Measurements from ENCODE around the gene AP1M1. TPM values are rescaled to one million over a fixed set of nuclear protein-coding genes. Genes with fewer than 3 reads are reported as not detected.

Gene AP1M1
- total and polyA plus RNA-seq, 11 donors = 26.2 to 93.4 (median 47.8) TPM

DNA sequence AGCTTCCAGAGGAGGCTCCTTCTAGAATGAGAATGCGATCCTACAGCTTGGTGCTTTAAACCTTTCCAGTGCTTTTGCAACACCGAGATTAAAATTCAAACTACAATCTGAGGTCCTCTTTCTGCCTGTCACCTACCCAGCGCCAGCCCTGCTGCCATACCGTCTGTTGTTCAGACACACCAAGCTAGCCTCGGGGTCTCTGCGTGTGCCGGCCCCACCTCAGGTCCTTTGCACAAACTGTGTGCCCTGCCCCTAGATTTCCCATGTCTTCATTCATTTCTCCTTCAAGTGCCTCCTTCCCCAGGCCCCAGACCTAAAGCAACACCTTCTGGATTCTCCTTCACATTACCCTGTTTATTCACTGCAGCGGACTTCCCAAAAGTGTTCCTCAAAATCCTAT lies 43.2 kb upstream of the AP1M1 start:
- Histone ChIP-seq H3K4me1 (peaks cover 0 to 16% (median 0%) of the 10 kb centered on the region in 12 donors), H3K27me3 (peaks cover 0 to 11% (median 0%) of the 10 kb centered on the region in 9 donors), H3K9me3 (no peaks in the 10 kb centered on the region), H3K27ac (no peak overlapping the region), H3K4me3 (no peak overlapping the region), H3K36me3 (no peaks in the 10 kb centered on the region)
- DNase-seq (no peak), ATAC-seq (no peak)
- intact Hi-C loops (cut with DNase I) = no loop called here
- 90 to 96% (median 93%) methylated on average over 8 of the region's 8 CpGs for WGBS, 4 donors
- TF ChIP-seq POLR2A (IDR thresholded peaks at IDR 0.05) = no peak
- TF ChIP-seq, protein P1, sequence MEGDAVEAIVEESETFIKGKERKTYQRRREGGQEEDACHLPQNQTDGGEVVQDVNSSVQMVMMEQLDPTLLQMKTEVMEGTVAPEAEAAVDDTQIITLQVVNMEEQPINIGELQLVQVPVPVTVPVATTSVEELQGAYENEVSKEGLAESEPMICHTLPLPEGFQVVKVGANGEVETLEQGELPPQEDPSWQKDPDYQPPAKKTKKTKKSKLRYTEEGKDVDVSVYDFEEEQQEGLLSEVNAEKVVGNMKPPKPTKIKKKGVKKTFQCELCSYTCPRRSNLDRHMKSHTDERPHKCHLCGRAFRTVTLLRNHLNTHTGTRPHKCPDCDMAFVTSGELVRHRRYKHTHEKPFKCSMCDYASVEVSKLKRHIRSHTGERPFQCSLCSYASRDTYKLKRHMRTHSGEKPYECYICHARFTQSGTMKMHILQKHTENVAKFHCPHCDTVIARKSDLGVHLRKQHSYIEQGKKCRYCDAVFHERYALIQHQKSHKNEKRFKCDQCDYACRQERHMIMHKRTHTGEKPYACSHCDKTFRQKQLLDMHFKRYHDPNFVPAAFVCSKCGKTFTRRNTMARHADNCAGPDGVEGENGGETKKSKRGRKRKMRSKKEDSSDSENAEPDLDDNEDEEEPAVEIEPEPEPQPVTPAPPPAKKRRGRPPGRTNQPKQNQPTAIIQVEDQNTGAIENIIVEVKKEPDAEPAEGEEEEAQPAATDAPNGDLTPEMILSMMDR (IDR thresholded peaks at IDR 0.05) = no peak

DNA sequence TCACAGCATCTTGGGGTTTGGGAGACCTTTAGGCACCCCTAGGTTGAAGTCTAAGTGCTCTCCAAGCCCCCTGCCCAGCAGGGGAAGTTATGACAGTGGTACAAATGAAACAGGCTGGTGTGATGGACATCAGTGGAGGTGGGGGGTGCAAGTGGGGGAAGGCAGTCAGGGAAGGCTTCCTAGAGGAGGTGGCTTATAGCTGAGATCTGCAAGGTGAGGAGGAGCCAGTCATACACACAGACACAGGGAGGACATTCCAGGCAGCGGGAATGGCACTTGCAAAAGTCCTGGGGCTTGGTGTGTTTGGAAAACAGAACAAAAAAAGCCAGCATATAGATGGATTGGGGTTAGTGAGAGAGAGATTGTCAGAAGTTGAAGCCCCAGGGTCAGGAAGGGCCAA lies 42.6 kb upstream of the AP1M1 start:
- Histone ChIP-seq H3K36me3 (no peaks in the 10 kb centered on the region), H3K27me3 (peaks cover 0 to 11% (median 0%) of the 10 kb centered on the region in 9 donors), H3K27ac (no peak overlapping the region), H3K9me3 (no peaks in the 10 kb centered on the region), H3K4me1 (peaks cover 0 to 10% (median 0%) of the 10 kb centered on the region in 12 donors), H3K4me3 (no peak overlapping the region)
- intact Hi-C loops (cut with DNase I) = no loop called here
- no peak for ATAC-seq
- DNase-seq = no peak
- 74 to 94% (median 87%) methylated on average over 1 of the region's 1 CpG for WGBS, 4 donors
- TF ChIP-seq POLR2A (IDR thresholded peaks at IDR 0.05) = no peak
- TF ChIP-seq, protein P1 (IDR thresholded peaks at IDR 0.05) = no peak

DNA sequence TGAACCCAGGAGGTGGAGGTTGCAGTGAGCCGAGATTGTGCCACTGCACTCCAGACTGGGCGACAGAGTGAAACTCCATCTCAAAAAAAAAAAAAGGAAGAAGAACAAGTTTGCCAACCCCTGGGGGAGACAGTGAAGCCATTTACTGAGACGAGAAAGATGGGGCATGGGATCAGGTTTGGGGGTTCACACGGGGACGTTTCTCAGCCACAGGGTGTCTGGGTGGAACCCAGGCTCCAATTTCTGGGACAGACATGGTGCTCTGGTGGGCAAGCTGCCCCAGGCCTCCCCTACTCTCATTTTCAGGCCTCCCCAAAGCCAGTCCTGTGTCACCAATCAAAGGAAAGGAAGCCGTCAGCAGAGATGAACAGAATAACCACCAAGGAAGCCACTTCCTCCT lies 40.8 kb upstream of the AP1M1 start:
- no peak overlapping the region for H3K4me3 ChIP-seq
- WGBS, 4 donors = 71 to 80% (median 75%) methylated on average over 6 of the region's 6 CpGs
- no peaks in the 10 kb centered on the region for H3K36me3 ChIP-seq
- H3K27me3 ChIP-seq = peaks cover 0 to 11% (median 0%) of the 10 kb centered on the region in 9 donors
- H3K9me3 ChIP-seq = no peaks in the 10 kb centered on the region
- intact Hi-C loops (cut with DNase I) = no loop called here
- H3K27ac ChIP-seq = no peak overlapping the region
- H3K4me1 ChIP-seq = no peaks in the 10 kb centered on the region
- TF ChIP-seq, protein P1 (IDR thresholded peaks at IDR 0.05) = no peak
- TF ChIP-seq POLR2A (IDR thresholded peaks at IDR 0.05) = no peak
- DNase-seq = no peak
- no peak for ATAC-seq

DNA sequence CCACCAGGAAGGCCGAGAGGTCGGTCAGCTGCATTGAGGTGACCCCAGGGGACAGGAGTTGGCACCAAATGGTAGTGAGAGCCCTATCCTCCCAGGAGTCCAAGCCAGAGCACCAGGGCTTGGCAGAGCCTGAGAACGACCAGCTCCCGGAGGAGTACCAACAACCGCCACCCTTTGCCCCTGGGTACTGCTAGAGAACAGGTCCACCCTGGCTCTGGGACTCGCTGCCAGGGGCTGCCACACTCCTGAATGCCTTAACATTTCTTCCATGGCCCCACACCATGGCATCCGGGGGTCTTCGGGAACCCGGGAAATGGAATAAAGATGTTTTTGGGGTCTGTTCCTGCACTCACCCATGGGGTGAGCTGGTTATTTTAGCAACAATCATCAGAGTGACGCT lies 40.1 kb upstream of the AP1M1 start:
- H3K36me3 ChIP-seq = no peaks in the 10 kb centered on the region
- ATAC-seq (no peak), DNase-seq (no peak)
- TF ChIP-seq POLR2A (IDR thresholded peaks at IDR 0.05) = no peak
- TF ChIP-seq, protein P1 (IDR thresholded peaks at IDR 0.05) = no peak
- 77 to 93% (median 83%) methylated on average over 8 to 10 of the region's 10 CpGs for WGBS, 4 donors
- no peak overlapping the region for H3K4me3 ChIP-seq
- H3K9me3 ChIP-seq = no peaks in the 10 kb centered on the region
- no peaks in the 10 kb centered on the region for H3K4me1 ChIP-seq
- H3K27me3 ChIP-seq = peaks cover 0 to 11% (median 0%) of the 10 kb centered on the region in 9 donors
- H3K27ac ChIP-seq = no peak overlapping the region
- intact Hi-C loops (cut with DNase I) = no loop called here

Data from heart left ventricle (tissue), 16 donors.